IPS-18c (cell line): ENCODE measurements around the gene TSPAN18.

Experiments
- H3K4me3 ChIP-seq: 2 replicates; pipeline ENCODE4 v1.7.0; 2013; ENCODE audit warnings: low read depth, mild to moderate bottlenecking, low read length, moderate library complexity; ENCODE audit not compliant: insufficient read depth
- H3K9me3 ChIP-seq: one replicate; pipeline ENCODE4 v1.6.1; 2013; ENCODE audit warnings: mild to moderate bottlenecking, low read length, moderate library complexity; ENCODE audit not compliant: control insufficient read depth, insufficient read depth

TSPAN18 gene

GRCh38 chr11:44963948-44964347 is 237.2 kb downstream of the TSPAN18 start:
- H3K9me3 ChIP-seq, result no peaks in the 10 kb centered on the region
- H3K4me3 ChIP-seq, result no peak overlapping the region

DNA sequence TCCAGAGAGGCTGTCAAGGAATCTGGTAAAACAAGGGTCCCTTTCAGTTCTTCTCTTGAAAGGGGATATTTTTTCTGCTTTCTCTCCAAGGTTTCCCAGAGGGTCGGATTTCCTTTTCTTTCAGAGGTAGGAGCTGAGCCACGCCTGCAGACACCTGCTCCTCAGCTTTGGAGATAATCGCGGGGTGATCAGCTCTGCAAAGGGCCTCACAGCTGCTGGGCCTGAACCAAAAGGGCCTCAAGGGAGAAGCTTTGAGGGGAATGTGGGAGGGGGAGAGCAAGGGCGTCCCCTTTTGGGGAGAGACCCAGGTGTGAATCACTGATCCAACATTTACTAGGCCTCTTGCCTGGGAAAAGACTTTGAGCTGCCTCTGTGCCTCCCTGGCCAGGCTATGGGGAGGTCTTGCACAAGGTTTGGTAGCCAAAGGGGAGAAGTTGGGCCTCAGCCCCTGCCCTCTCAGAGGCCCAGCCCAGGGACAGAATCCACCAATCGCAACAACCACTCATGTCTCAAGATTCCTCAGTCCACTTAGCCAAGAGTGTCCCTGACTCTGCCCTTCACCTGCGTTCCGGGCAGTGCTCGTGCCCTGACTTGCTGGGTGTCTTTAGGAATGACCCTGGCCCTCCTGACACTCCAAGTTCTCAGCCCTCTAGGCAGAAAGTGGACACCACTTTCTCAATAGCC is 237.9 kb downstream of the TSPAN18 start:
- Histone ChIP-seq H3K9me3 (no peaks in the 10 kb centered on the region), H3K4me3 (no peak overlapping the region)

GRCh38 chr11:44966694-44967093 is 239.9 kb downstream of the TSPAN18 start:
- H3K9me3 ChIP-seq, result no peaks in the 10 kb centered on the region
- H3K4me3 ChIP-seq, result no peak overlapping the region

GRCh38 chr11:44967930-44968496 is 241.3 kb downstream of the TSPAN18 start:
- Histone ChIP-seq H3K4me3 (no peak overlapping the region), H3K9me3 (no peaks in the 10 kb centered on the region)

GRCh38 chr11:44968510-44968909 is 241.7 kb downstream of the TSPAN18 start:
- Histone ChIP-seq H3K9me3 (no peaks in the 10 kb centered on the region), H3K4me3 (no peak overlapping the region)

DNA sequence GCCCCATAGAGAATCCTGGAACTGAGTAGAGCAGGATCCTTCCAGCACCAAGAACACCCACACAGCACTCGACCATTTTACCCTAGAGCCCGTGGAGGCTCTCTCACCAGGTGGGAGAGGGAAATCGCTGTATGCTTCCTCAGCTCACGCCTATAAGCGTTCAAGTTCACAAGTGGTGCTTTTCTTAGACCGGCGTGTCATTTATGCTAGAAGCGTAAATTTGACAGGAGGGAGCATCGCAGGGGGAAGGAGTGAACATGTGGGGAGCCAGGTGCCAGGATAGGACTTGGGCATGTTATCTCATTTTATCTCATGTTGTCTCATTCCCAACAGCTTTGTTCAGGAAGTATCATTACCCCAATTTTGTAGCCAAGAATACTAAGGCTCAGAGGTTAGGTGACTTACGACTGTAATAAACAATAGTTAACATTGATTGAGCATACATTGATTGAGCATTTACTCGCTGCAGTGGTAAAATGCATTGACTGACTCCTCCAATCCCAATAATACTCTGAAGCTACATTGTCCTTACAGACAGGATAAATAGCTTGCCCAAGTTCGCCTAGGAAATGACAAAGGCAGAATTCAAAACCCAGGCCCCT is 243.0 kb downstream of the TSPAN18 start:
- no peak overlapping the region for H3K4me3 ChIP-seq
- no peaks in the 10 kb centered on the region for H3K9me3 ChIP-seq

DNA sequence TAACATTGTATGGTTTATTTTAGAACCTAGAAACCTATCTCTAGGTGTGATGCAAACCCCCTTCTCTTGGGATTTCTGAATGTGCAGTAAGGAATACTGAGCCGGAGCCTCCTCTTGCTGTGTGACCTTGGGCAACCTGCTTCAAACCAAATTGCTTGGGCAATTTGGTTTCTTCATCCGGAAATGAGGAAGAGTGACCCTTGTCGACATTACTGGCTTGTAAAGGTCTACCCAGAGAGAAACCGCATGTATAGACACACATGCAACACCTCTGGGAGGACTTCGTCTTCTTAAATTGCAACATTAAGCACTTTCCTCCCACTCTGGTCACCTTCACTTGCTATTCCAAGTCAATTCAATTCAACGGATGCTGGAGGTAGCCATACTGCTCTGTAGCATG is 243.5 kb downstream of the TSPAN18 start:
- H3K9me3 ChIP-seq, result no peaks in the 10 kb centered on the region
- no peak overlapping the region for H3K4me3 ChIP-seq

DNA sequence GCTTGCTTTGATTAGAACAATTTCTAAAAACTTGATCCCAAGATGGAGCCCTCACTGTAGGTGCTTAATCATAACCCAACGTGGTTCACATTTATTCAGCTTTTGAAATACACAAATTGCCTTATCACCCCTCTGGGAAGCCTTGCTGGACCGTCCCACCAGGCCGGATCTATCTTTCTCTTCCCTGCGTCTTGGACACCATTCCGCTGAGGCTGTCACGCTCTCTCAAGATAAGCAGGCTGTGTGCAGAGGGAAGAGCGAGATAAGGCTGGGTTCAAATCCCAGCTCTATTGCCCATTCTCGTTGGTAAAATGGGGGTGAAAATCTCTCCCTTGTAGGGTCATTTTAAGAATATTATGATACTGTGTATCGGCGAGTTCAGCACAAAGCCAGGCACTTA is 244.4 kb downstream of the TSPAN18 start:
- no peaks in the 10 kb centered on the region for H3K9me3 ChIP-seq
- no peak overlapping the region for H3K4me3 ChIP-seq

DNA sequence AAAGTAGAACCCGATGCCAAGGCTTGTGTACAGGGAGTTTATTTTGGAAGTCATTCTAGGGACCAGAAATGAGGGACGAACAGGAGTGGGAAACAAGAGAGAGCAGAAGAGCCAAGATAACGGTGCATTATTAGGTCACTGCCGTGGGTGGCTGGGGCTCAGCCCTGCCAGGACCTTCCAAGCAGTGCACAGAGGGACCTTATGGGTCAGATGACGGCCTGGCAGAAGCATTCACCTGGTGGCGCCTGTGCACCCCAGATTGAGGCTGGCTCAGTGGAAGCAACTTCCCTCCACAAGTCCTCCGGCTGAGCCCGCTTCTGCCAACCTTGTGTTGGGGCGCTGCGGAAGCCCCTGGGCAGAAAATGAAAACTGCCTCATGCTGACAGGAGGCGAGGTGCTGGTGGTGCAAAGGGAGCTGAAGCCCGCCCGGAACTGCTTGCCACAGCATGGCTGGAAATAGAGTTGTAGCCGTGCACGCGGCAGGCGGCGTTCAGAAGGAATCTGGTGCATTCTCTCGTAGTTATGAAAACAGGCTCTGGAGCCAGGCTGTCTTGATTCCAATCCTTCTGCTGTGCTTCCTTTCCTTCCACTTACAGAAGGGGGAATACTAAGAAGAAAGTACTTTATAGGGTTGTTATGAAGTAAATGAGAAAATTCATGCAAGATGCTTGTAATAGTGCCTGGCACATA is 246.1 kb downstream of the TSPAN18 start:
- no peaks in the 10 kb centered on the region for H3K9me3 ChIP-seq
- H3K4me3 ChIP-seq, result no peak overlapping the region

GRCh38 chr11:44973632-44974401 is 247.1 kb downstream of the TSPAN18 start:
- Histone ChIP-seq H3K4me3 (no peak overlapping the region), H3K9me3 (no peaks in the 10 kb centered on the region)

- Histone ChIP-seq H3K4me3 (no peak overlapping the region), H3K9me3 (no peaks in the 10 kb centered on the region)
Observed at GRCh38 chr11:44974402-44975000, 247.7 kb downstream of the TSPAN18 start.

GRCh38 chr11:44976576-44976975 is 249.8 kb downstream of the TSPAN18 start:
- Histone ChIP-seq H3K9me3 (peaks cover 2% of the 10 kb centered on the region), H3K4me3 (no peak overlapping the region)

GRCh38 chr11:44977493-44977984 is 250.8 kb downstream of the TSPAN18 start:
- no peak overlapping the region for H3K4me3 ChIP-seq
- H3K9me3 ChIP-seq, result peaks cover 2% of the 10 kb centered on the region

GRCh38 chr11:44978274-44978960 is 251.7 kb downstream of the TSPAN18 start:
- no peak overlapping the region for H3K4me3 ChIP-seq
- peaks cover 2% of the 10 kb centered on the region for H3K9me3 ChIP-seq

- Histone ChIP-seq H3K4me3 (no peak overlapping the region), H3K9me3 (peaks cover 2% of the 10 kb centered on the region)
Observed at GRCh38 chr11:44978961-44979331, 252.2 kb downstream of the TSPAN18 start.

DNA sequence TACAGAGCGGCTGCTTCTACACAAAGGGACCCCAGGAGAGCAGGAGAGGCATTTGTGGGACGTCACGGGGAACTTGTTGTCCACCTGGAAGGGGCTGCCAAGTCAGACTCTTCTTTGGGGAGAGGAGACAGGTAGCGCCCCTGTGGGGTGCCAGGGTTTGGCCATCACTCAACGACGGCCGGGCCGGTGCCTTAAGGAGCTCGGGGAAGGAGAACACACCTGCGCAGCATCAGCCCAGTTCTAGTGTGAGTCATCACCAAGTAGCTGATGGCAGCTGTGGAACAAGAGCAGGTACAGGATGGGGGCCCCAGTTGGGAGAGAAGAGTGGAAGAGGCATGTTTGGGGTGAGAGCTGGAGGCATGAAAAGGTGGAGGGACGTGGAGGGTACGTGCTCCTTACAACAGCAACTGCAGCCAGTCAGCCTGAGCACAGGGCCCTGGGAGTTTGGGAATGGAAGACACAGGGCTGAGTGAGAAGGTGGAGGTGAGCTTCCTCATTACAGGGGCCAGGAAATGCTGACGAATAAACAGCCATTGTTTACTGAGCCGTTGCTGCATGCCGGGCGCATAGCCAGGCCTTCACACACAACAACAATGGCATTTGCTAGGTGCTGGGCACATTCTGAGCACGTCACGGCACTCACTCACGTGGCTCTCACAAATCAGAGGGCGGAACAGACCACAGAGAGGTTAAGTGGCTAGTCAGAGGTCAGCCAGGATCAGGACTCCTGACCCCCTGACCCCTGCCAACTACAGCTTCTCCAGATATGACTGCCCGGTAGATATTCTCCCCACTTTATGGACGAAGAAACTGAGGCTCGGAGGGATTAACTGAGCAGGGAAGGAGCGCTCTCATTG is 253.0 kb downstream of the TSPAN18 start:
- H3K4me3 ChIP-seq, result no peak overlapping the region
- H3K9me3 ChIP-seq, result peaks cover 2% of the 10 kb centered on the region
